Psoas muscle (tissue), 8 donors: ENCODE results near the gene SLC25A41. TPM values are rescaled to one million over a fixed set of nuclear protein-coding genes. Genes with fewer than 3 reads are reported as not detected.
"Not testable (repeated sequence)": the region's sequence is repeated elsewhere in the genome, so short reads cannot be mapped to it uniquely, and the experiment has no call there.

Source experiments
- ATAC-seq, 4 donors: fragments of 200-7000 bp; cut with Tn5 transposase; one replicate each; pipeline ENCODE4 v1.9.1; 2020; ENCODE audit warnings: moderate library complexity in 3 of 4, mild to moderate bottlenecking in 2 of 4
- DNase-seq, 2 donors: peaks; one replicate each; pipeline ENCODE4 v3.0.0-alpha.2; 2020
- H3K27ac ChIP-seq: fragments of 200-600 bp; one replicate; pipeline ENCODE4 v1.8.0; 2022
- H3K27me3 ChIP-seq, 3 donors: fragments of 200-600 bp in 1 of 3; one replicate each; pipeline versions ENCODE4 v1.6.1 to v1.8.0; 2013 to 2022; ENCODE audit warnings: low read length in 2 of 3, mild to moderate bottlenecking in 2 of 3, moderate library complexity in 1 of 3; ENCODE audit not compliant: insufficient read depth in 3 of 3
- H3K36me3 ChIP-seq, 2 donors: fragments of 200-600 bp in 1 of 2; one replicate each; pipeline versions ENCODE4 v1.6.1 to v1.8.0; 2013 to 2022; ENCODE audit warnings: low read depth in 1 of 2, mild to moderate bottlenecking in 1 of 2, moderate library complexity in 1 of 2; ENCODE audit not compliant: insufficient read depth in 1 of 2
- H3K4me1 ChIP-seq: fragments of 200-600 bp; one replicate; pipeline ENCODE4 v1.8.0; 2022
- H3K4me3 ChIP-seq: fragments of 200-600 bp; one replicate; pipeline ENCODE4 v1.8.0; 2022; ENCODE audit warnings: mild to moderate bottlenecking
- H3K9me3 ChIP-seq: fragments of 200-600 bp; one replicate; pipeline ENCODE4 v1.8.0; 2022
- WGBS, 3 donors: extraction: QIAGEN DNeasy Blood & Tissue Kit; methylation state at CpG; one replicate each; pipeline versions ENCODE4 v1.1.6 to v1.1.7; 2013; 5-methylcytosine and 5-hydroxymethylcytosine counted together
- intact Hi-C, 2 donors: fragments of 100-400 bp; cut with DNase I; formaldehyde crosslinking; loops; one replicate each; pipeline versions ENCODE4 v1.11.0 to v1.14.2; 2022
- polyA plus RNA-seq, 3 donors: library from polyadenylated mRNA; stranded (reverse); fragments of 200-250 nt; gene quantifications; one replicate each; pipeline ENCODE4 v1.2.3, GENCODE V29; 2013
- total RNA-seq, 4 donors: library from RNA; stranded (reverse); fragmentation: NEBNext Ultra II Directional in 2 of 4; extraction: Animal tissue kit (Norgen Biotek cat#: 25700) in 2 of 4; gene quantifications; one replicate each; pipeline versions ENCODE4 v1.2.1 to v1.2.4, GENCODE V29; 2021 to 2023
- TF ChIP-seq, protein P1 (sequence below): fragments of 200-600 bp; IDR thresholded peaks from one replicate; pipeline ENCODE4 v1.8.0; 2022; ENCODE audit warnings: antibody characterized with exemption
- donor health status: healthy with polysubstance abuse.
- donor health status: DM: no; HTN: no; CAD: no; lungs with moderate emphysema.
- donor health status: Bipolar disorder and iron deficiency.
- donor health status: healthy.
- donor health status: DM: yes; HTN: yes; CAD: no.
- donor health status: DM: no; HTN: no; CAD: no.
- donor health status: DM: no; HTN: no; CAD: no.
- donor health status: DM: yes; HTN: yes; CAD: no.

The SLC25A41 gene
- total and polyA plus RNA-seq, 7 donors = 0.07 to 0.60 (median 0.44) TPM; not detected in 1

DNA sequence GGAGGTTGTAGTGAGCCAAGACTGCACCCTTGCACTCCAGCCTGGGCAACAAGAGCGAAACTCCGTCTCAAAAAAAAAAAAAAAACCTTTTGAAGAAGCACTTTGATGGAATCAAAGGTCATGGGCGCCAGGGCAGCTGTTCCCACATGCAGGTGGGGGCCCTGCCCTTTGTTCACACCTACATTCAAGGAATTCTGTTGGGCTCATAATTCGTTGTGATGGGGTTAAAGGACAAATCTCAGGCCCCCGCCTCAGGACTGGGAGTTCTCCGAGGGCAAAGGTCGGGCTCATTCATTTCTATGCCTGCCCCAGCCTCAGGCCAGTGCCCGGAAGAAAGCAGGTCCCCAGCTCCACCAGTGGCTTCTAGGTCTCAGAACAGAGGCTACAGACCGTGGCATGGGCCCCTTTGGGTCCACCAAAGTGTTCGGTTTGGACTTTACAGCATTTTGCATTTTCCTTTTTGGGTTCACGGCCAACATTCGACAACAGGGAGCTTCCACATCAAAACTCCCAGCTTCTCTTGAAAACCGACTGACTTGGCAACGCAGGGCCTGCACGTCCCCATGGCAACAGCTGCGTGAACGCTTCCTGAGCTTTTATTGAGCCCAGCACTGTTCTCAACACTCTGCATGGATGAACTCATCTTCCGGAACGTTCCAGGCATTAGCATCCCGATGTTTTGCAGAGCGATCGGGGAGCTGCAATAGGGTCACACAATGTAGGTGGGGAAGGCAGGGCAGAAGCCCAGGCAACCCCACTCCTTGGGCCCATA, 30.5 kb downstream of the SLC25A41 start:
- 38 to 42% (median 38%) methylated on average over 21 to 22 of the region's 22 CpGs for whole genome bisulfite sequencing, 3 donors
- no peak overlapping the region for H3K4me3 ChIP-seq
- no peaks in the 10 kb centered on the region for H3K27me3 ChIP-seq
- no peaks in the 10 kb centered on the region for H3K36me3 ChIP-seq
- no peak overlapping the region for H3K27ac ChIP-seq
- intact Hi-C loops = no loop called here
- ATAC-seq (no peak), DNase-seq (no peak)
- H3K9me3 ChIP-seq = no peaks in the 10 kb centered on the region
- no peaks in the 10 kb centered on the region for H3K4me1 ChIP-seq
- TF ChIP-seq, protein P1, sequence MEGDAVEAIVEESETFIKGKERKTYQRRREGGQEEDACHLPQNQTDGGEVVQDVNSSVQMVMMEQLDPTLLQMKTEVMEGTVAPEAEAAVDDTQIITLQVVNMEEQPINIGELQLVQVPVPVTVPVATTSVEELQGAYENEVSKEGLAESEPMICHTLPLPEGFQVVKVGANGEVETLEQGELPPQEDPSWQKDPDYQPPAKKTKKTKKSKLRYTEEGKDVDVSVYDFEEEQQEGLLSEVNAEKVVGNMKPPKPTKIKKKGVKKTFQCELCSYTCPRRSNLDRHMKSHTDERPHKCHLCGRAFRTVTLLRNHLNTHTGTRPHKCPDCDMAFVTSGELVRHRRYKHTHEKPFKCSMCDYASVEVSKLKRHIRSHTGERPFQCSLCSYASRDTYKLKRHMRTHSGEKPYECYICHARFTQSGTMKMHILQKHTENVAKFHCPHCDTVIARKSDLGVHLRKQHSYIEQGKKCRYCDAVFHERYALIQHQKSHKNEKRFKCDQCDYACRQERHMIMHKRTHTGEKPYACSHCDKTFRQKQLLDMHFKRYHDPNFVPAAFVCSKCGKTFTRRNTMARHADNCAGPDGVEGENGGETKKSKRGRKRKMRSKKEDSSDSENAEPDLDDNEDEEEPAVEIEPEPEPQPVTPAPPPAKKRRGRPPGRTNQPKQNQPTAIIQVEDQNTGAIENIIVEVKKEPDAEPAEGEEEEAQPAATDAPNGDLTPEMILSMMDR = no peak

DNA sequence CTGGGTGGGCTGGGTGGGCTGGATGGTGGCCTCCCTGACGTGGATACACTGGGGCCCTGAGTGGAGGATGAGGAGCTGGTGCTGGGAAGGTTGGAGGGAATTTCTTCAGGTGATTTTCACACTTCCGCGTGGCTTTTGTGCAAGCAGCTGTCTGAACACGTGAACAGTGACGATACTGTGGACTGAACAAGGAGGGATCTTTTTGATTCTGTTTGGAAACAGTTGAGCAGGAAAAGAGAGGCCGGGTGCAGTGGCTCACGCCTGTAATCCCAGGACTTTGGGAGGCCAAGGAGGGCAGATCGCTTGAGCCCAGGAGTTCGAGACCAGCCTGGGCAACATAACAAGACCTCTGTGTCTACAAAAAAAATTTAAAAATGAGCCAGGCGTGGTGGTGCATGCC, 31.5 kb downstream of the SLC25A41 start:
- no peak for ATAC-seq

DNA sequence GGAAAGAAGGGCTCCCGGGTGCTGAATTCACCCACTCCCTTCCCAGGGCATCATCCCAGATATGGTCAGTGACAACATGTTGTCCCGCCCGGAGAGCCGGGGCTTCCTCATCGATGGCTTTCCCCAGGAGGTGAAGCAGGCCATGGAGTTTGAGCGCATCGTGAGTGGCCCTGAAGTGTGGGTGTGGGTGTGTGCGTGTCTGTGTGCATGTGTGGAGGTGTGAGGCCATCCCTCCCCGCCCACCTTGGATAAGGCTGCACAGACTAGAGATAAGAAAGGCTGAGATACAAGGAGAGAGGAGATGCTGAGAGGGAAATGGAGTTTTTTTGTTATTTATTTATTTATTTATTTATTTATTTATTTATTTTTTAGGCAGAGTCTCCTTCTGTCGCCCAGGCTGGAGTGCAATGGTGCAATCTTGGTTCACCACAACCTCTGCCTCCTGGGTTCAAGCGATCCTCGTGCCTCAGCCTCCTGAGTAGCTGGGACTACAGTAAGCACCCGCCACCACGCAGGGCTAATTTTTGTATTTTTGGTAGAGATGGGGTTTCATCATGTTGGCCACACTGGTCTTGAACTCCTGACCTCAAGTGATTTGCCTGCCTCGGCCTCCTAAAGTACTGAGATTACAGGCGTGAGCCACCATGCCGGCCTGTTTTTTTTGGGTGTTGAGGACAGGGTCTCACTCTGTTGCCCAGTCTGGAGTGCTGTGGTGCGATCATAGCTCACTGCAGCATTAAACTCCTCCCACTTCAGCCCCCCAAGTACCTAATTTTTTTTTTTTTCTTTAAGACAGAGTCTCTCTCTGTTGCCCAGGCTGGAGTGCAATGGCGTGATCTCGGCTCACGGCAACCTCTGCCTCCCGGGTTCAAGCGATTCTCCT, 33.3 kb downstream of the SLC25A41 start:
- intact Hi-C loops, H3K36me3 ChIP-seq, H3K27ac ChIP-seq, H3K4me3 ChIP-seq, DNase-seq, H3K27me3 ChIP-seq, ATAC-seq, H3K9me3 ChIP-seq, H3K4me1 ChIP-seq: not testable (repeated sequence)
- 84 to 93% (median 90%) methylated on average over 23 of the region's 23 CpGs for WGBS, 3 donors

More for the DNA sequence above, 31.5 kb downstream of the SLC25A41 start:
- Histone ChIP-seq H3K4me3 (no peak overlapping the region), H3K27me3 (no peaks in the 10 kb centered on the region), H3K4me1 (no peaks in the 10 kb centered on the region), H3K27ac (no peak overlapping the region), H3K9me3 (no peaks in the 10 kb centered on the region), H3K36me3 (no peaks in the 10 kb centered on the region)
- TF ChIP-seq, protein P1 = no peak
- DNase-seq = no peak
- WGBS, 3 donors = 84 to 92% (median 88%) methylated on average over 10 of the region's 10 CpGs
- intact Hi-C loops = no loop called here

DNA sequence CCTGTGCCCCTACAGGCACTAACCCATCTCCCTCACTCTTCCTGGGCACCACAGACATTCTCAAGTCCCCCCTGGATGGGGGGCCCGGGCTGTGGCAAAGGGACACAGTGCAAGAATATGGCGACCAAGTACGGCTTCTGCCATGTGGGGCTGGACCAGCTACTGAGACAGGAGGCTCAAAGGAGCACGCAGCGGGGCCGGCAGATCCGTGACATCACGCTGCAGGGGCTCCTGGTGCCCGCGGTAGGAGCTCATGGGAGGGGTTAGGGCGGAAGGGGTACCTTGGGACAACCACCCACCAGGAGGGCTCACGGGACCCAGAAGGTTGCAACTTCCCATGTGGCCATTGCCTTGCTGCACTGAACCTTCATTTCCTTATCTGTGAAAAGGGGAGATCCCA, 37.3 kb downstream of the SLC25A41 start:
- intact Hi-C loops = no loop called here
- no peak for ATAC-seq
- no peaks in the 10 kb centered on the region for H3K9me3 ChIP-seq
- H3K27me3 ChIP-seq = no peaks in the 10 kb centered on the region
- H3K36me3 ChIP-seq = peaks cover 0 to 4% of the 10 kb centered on the region in 2 donors
- H3K27ac ChIP-seq = no peak overlapping the region
- TF ChIP-seq, protein P1 = no peak
- H3K4me3 ChIP-seq = no peak overlapping the region
- peaks cover 8% of the 10 kb centered on the region for H3K4me1 ChIP-seq
- WGBS, 3 donors = 86 to 90% (median 90%) methylated on average over 12 of the region's 12 CpGs
- no peak for DNase-seq

DNA sequence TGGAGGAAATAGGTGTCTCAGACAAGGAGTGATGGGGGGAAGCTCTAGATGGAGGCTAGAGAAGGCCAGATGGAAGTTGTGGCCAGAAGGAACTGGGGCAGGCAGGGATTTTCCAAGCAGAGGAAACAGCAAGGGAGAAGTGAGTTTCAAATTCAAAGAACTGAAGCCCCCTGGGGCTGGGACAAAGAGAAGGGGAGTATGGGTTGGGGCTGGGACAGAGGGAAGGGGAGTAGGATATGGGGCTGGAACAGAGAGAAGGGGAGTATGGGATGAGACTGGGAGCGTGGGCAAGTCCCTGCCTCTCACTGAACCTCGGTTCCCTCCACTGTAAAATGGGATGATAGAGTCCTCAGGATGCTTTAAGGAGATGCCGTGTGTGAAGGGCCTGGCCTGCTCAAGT, 38.7 kb downstream of the SLC25A41 start:
- 78 to 84% (median 83%) methylated on average over 3 of the region's 3 CpGs for whole genome bisulfite sequencing, 3 donors
- intact Hi-C loops = no loop called here
- TF ChIP-seq, protein P1 = no peak
- no peaks in the 10 kb centered on the region for H3K9me3 ChIP-seq
- H3K27me3 ChIP-seq = no peaks in the 10 kb centered on the region
- peaks cover 0 to 18% of the 10 kb centered on the region in 2 donors for H3K36me3 ChIP-seq
- no peak overlapping the region for H3K4me3 ChIP-seq
- no peak overlapping the region for H3K27ac ChIP-seq
- DNase-seq = no peak
- peaks cover 8% of the 10 kb centered on the region for H3K4me1 ChIP-seq
- ATAC-seq = no peak
